Neural cell (in vitro differentiated cells): Measurements from ENCODE around the gene FXR1. TPM values are rescaled to one million over a fixed set of nuclear protein-coding genes. Genes with fewer than 3 reads are reported as not detected.

Experiments used
- H2AFZ ChIP-seq: fragments of 200-600, 300-800 bp; sonication (generic), shearing (Covaris generic); 2 replicates; pipeline ENCODE4 v1.6.0; 2014; ENCODE audit warnings: low read depth, mild to moderate bottlenecking, antibody characterized with exemption, low read length, moderate library complexity
- H3F3A ChIP-seq: fragments of 200-600 bp; shearing (Covaris generic); 2 replicates; pipeline ENCODE4 v1.6.1; 2016; ENCODE audit warnings: mild to moderate bottlenecking, moderate library complexity, mixed read lengths, antibody characterized with exemption, low read length; ENCODE audit not compliant: insufficient read depth, poor library complexity, severe bottlenecking
- H3K27ac ChIP-seq: fragments of 200-600, 300-800 bp; sonication (generic), shearing (Covaris generic); 2 replicates; pipeline ENCODE4 v1.5.1; 2014; ENCODE audit warnings: mild to moderate bottlenecking, low read length, moderate library complexity
- H3K27me3 ChIP-seq: fragments of 300-800, 200-600 bp; sonication (generic), shearing (Covaris generic); 2 replicates; pipeline ENCODE4 v1.6.0; 2014; ENCODE audit warnings: mild to moderate bottlenecking, low read depth, low read length, moderate library complexity; ENCODE audit not compliant: insufficient read depth
- H3K36me3 ChIP-seq: fragments of 300-800, 200-600 bp; sonication (generic), shearing (Covaris generic); 2 replicates; pipeline ENCODE4 v1.5.1; 2014; ENCODE audit warnings: mild to moderate bottlenecking, antibody characterized with exemption, low read length, moderate library complexity; ENCODE audit not compliant: insufficient read depth
- H3K4me2 ChIP-seq: fragments of 300-800, 200-600 bp; sonication (generic), shearing (Covaris generic); 2 replicates; pipeline ENCODE4 v1.6.0; 2014; ENCODE audit warnings: mild to moderate bottlenecking, low read length
- H3K4me3 ChIP-seq: fragments of 300-800, 200-600 bp; sonication (generic), shearing (Covaris generic); 2 replicates; pipeline ENCODE4 v1.5.1; 2014; ENCODE audit warnings: mild to moderate bottlenecking, low read length, moderate library complexity
- H3K79me2 ChIP-seq: fragments of 200-600 bp; shearing (Covaris generic); replicated peaks from 2 replicates; pipeline ENCODE4 v1.6.0; 2014; ENCODE audit warnings: mild to moderate bottlenecking, low read length, moderate library complexity; ENCODE audit not compliant: insufficient read depth
- H3K9ac ChIP-seq: fragments of 300-800, 200-600 bp; sonication (generic), shearing (Covaris generic); 2 replicates; pipeline ENCODE4 v1.6.1; 2016; ENCODE audit warnings: mild to moderate bottlenecking, low read length, mixed read lengths
- H3K9me2 ChIP-seq: fragments of 200-600 bp; shearing (Covaris generic); 2 replicates; pipeline ENCODE4 v1.6.1; 2016; ENCODE audit warnings: mild to moderate bottlenecking, low read length, mixed read lengths; ENCODE audit not compliant: insufficient read depth
- H3K9me3 ChIP-seq: fragments of 200-600, 300-800 bp; sonication (generic), shearing (Covaris generic); 2 replicates; pipeline ENCODE4 v1.6.1; 2016; ENCODE audit warnings: mild to moderate bottlenecking, mixed run types, low read length, moderate library complexity, mixed read lengths
- H4K20me1 ChIP-seq: fragments of 200-600 bp; shearing (Covaris generic); 2 replicates; pipeline ENCODE4 v1.6.1; 2016; ENCODE audit warnings: mild to moderate bottlenecking, mixed run types; ENCODE audit not compliant: insufficient read depth
- CTCF ChIP-seq: fragments of 450-650 bp; IDR thresholded peaks from 2 replicates; pipeline ENCODE4 v1.5.1; 2014; ENCODE audit warnings: antibody characterized with exemption, mild to moderate bottlenecking, moderate library complexity; ENCODE audit not compliant: poor library complexity, severe bottlenecking
- EP300 ChIP-seq: fragments of 450-650 bp; conservative IDR thresholded peaks from 2 replicates; pipeline ENCODE4 v1.6.1; 2014; ENCODE audit warnings: antibody characterized with exemption, mild to moderate bottlenecking, moderate library complexity; ENCODE audit not compliant: poor library complexity, severe bottlenecking
- EZH2 ChIP-seq: fragments of 200-600, 300-800 bp; shearing (Covaris generic), sonication (generic); IDR thresholded peaks from 2 replicates; pipeline ENCODE4 v1.6.1; 2014; ENCODE audit warnings: antibody characterized with exemption, low read length, borderline replicate concordance, mild to moderate bottlenecking; ENCODE audit not compliant: insufficient read depth, poor library complexity, severe bottlenecking
- MXI1 ChIP-seq: fragments of 450-650 bp; conservative IDR thresholded peaks from 2 replicates; pipeline ENCODE4 v1.6.1; 2014; ENCODE audit warnings: antibody characterized with exemption, mild to moderate bottlenecking; ENCODE audit not compliant: poor library complexity, severe bottlenecking
- POLR2AphosphoS5 ChIP-seq: IDR thresholded peaks from 2 replicates; pipeline ENCODE4 v1.6.1; 2012
- RAD21 ChIP-seq: fragments of 450-650 bp; conservative IDR thresholded peaks from 2 replicates; pipeline ENCODE4 v1.6.1; 2014; ENCODE audit warnings: antibody characterized with exemption, mild to moderate bottlenecking, moderate library complexity
- REST ChIP-seq: IDR thresholded peaks from 2 replicates; pipeline ENCODE4 v1.6.1; 2012; ENCODE audit warnings: borderline replicate concordance
- SMC3 ChIP-seq: fragments of 450-650 bp; conservative IDR thresholded peaks from 2 replicates; pipeline ENCODE4 v1.6.1; 2014; ENCODE audit warnings: antibody characterized with exemption, mild to moderate bottlenecking, moderate library complexity; ENCODE audit not compliant: poor library complexity
- TAF1 ChIP-seq: IDR thresholded peaks from 2 replicates; pipeline ENCODE4 v1.6.1; 2012; ENCODE audit warnings: low read depth
- polyA plus RNA-seq: library from polyadenylated mRNA; depleted of rRNA; stranded (reverse); fragments of >200 nt; gene quantifications from 2 replicates; pipeline ENCODE4 v1.2.3, GENCODE V29; 2014

Gene FXR1
- polyA plus RNA-seq, 1 donor from 2014 or later: 109 TPM

- no peak overlapping the region for H2AFZ ChIP-seq
- no peaks in the 10 kb centered on the region for H3F3A ChIP-seq
- H3K79me2 ChIP-seq: no peaks in the 10 kb centered on the region
- no peak for TF ChIP-seq POLR2AphosphoS5
- no peak for TF ChIP-seq EP300
- TF ChIP-seq CTCF: no peak
- TF ChIP-seq EZH2: no peak
- no peak for TF ChIP-seq REST
- TF ChIP-seq TAF1: no peak
- TF ChIP-seq SMC3: no peak
- no peak for TF ChIP-seq MXI1
- TF ChIP-seq RAD21: no peak
- no peaks in the 10 kb centered on the region for H3K9me3 ChIP-seq
- H3K27me3 ChIP-seq: no peaks in the 10 kb centered on the region
- no peak overlapping the region for H3K4me3 ChIP-seq
- H3K4me2 ChIP-seq: no peak overlapping the region
- H4K20me1 ChIP-seq: no peaks in the 10 kb centered on the region
- H3K9me2 ChIP-seq: no peaks in the 10 kb centered on the region
- H3K36me3 ChIP-seq: peaks cover 9% of the 10 kb centered on the region
- H3K27ac ChIP-seq: no peak overlapping the region
- H3K9ac ChIP-seq: no peak overlapping the region
Observed at GRCh38 chr3:180980611-180981010, 68.1 kb downstream of the FXR1 start.

DNA sequence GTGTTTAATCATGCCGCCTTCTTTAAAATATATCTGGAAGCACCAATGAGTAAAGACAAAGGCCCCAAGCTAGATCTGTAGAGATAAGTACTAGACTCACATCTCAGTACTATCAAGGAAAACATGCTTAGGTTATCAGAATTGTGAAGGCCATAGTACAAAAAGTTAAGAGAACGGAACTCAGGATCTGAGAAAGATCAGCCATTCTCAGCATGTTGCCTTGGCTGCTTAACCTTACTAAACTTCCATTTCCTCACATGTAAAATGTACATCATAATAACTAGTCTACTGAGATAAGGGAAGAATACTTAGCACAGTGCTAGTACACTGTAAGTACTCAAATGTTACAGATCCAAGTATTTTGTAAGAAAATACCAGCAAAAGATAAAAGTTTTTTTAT, 69.4 kb downstream of the FXR1 start:
- Histone ChIP-seq H3K4me2 (no peak overlapping the region), H3K9ac (no peak overlapping the region), H4K20me1 (no peaks in the 10 kb centered on the region), H3K27ac (no peak overlapping the region), H3K9me3 (no peaks in the 10 kb centered on the region), H3K79me2 (no peaks in the 10 kb centered on the region), H3K36me3 (peaks cover 6% of the 10 kb centered on the region), H3F3A (no peaks in the 10 kb centered on the region), H3K4me3 (no peak overlapping the region), H2AFZ (no peak overlapping the region), H3K27me3 (no peaks in the 10 kb centered on the region), H3K9me2 (no peaks in the 10 kb centered on the region)
- no peak for TF ChIP-seq CTCF
- no peak for TF ChIP-seq EZH2
- TF ChIP-seq MXI1: no peak
